CD4-positive, alpha-beta T cell (primary cell): Measurements from ENCODE around the gene NFKBIZ. TPM values are rescaled to one million over a fixed set of nuclear protein-coding genes. Genes with fewer than 3 reads are reported as not detected.

Experiments
- ATAC-seq: fragments of 200-7000 bp; cut with Tn5 transposase; one replicate; pipeline ENCODE4 v1.10.0; 2022; ENCODE audit warnings: mild to moderate bottlenecking; ENCODE audit not compliant: poor library complexity
- CTCF ChIA-PET: fragments of 350-600 bp; sonication (Branson Sonifier 250); formaldehyde crosslinking; loops from one replicate; lab custom pipeline; 2021; ENCODE audit warnings: antibody characterized with exemption, inconsistent platforms; lab: Charles Lee
- POLR2A ChIA-PET: fragments of 350-600 bp; sonication (Branson Sonifier 250); formaldehyde crosslinking; loops from one replicate; lab custom pipeline; 2021; ENCODE audit warnings: antibody characterized with exemption, inconsistent platforms; lab: Charles Lee
- DNase-seq, 14 experiments: peaks; one replicate each; pipeline ENCODE4 v3.0.0-alpha.2; 2013 to 2020; ENCODE audit warnings: mixed read lengths in 2 of 14
- H3K27ac ChIP-seq, 2 donors: one replicate each; pipeline versions ENCODE4 v1.5.1 to v1.7.0; 2013; ENCODE audit warnings: low read length in 2 of 2, low read depth in 1 of 2, mild to moderate bottlenecking in 1 of 2
- H3K27me3 ChIP-seq, 2 experiments: 1 replicate in 1 of 2; 2 replicates in 1 of 2; pipeline versions ENCODE4 v1.6.1 to v1.7.0; 2013; ENCODE audit warnings: low read length in 2 of 2, control low read depth in 1 of 2, mild to moderate bottlenecking in 1 of 2, moderate library complexity in 1 of 2; ENCODE audit not compliant: insufficient read depth in 2 of 2, control insufficient read depth in 1 of 2
- H3K36me3 ChIP-seq: one replicate; pipeline ENCODE4 v1.6.1; 2013; ENCODE audit warnings: low read length, control low read depth; ENCODE audit not compliant: insufficient read depth
- H3K4me1 ChIP-seq: one replicate; pipeline ENCODE4 v1.6.1; 2013; ENCODE audit warnings: low read length, control low read depth; ENCODE audit not compliant: insufficient read depth
- H3K4me3 ChIP-seq: one replicate; pipeline ENCODE4 v1.5.1; 2013; ENCODE audit warnings: mild to moderate bottlenecking, low read length, moderate library complexity
- H3K9me3 ChIP-seq, 2 experiments: 1 replicate in 1 of 2; 2 replicates in 1 of 2; pipeline versions ENCODE4 v1.6.1 to v1.7.0; 2013; ENCODE audit warnings: low read length in 2 of 2, mild to moderate bottlenecking in 2 of 2, control low read depth in 1 of 2, moderate library complexity in 1 of 2; ENCODE audit not compliant: control insufficient read depth in 1 of 2, insufficient read depth in 1 of 2
- H3K27ac Mint-ChIP-seq: one replicate; pipeline ENCODE4 v1.8.0; 2020; ENCODE audit warnings: mixed read lengths
- H3K27me3 Mint-ChIP-seq: one replicate; pipeline ENCODE4 v1.8.0; 2021; ENCODE audit warnings: mixed read lengths
- H3K36me3 Mint-ChIP-seq: one replicate; pipeline ENCODE4 v1.8.0; 2021; ENCODE audit warnings: low read depth, mixed read lengths
- H3K4me1 Mint-ChIP-seq: one replicate; pipeline ENCODE4 v1.8.0; 2021; ENCODE audit warnings: low read depth, mixed read lengths
- H3K4me3 Mint-ChIP-seq: one replicate; pipeline ENCODE4 v1.8.0; 2020; ENCODE audit warnings: mild to moderate bottlenecking, mixed read lengths
- H3K9me3 Mint-ChIP-seq: one replicate; pipeline ENCODE4 v1.8.0; 2020; ENCODE audit warnings: mixed read lengths
- intact Hi-C, 2 experiments: fragments of 100-400 bp; cut with DNase I in 1 of 2; cut with micrococcal nuclease in 1 of 2; formaldehyde crosslinking; loops; one replicate each; pipeline versions ENCODE4 v1.15.1 to v1.9.0; 2023 to 2025; cut with DNase I, micrococcal nuclease
- total RNA-seq, 174 experiments: library from RNA in 2 of 174; stranded (reverse) in 2 of 174; gene quantifications; one replicate each; pipeline ENCODE4 v1.2.3 and lab custom pipeline; 2021 to 2026
- TF ChIP-seq, protein P1 (sequence below): fragments of 200-600 bp; IDR thresholded peaks from one replicate; pipeline ENCODE4 v1.8.0; 2022; ENCODE audit warnings: antibody characterized with exemption, mild to moderate bottlenecking

Gene NFKBIZ
- total RNA-seq, 2 experiments from 2014 or later, result 438 to 451 TPM

DNA sequence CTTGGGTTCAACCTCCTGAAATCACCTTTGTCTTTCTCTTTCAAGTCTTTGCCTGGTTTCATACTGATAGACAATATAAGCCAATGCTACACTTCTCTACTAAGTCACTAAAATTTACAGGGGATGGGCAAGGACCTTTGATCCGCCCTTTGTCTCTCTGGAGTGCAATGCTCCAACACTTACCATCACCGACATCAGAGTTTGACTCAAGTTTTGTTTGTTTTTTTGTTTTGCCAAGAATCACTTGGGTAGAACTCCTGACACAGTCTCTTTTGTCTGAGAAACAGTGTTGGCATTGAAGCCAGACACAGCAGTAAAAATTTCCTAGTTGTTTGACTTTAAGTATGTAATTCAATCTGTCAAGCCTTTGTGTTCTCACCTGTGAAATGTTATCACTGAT is 29.3 kb downstream of the NFKBIZ start:
- Mint-ChIP-seq H3K27me3 (no peaks in the 10 kb centered on the region), H3K36me3 (no peaks in the 10 kb centered on the region), H3K4me1 (no peaks in the 10 kb centered on the region), H3K27ac (no peak overlapping the region), H3K9me3 (no peaks in the 10 kb centered on the region), H3K4me3 (no peak overlapping the region)
- no peaks in the 10 kb centered on the region for H3K36me3 ChIP-seq
- no peaks in the 10 kb centered on the region for H3K27me3 ChIP-seq
- POLR2A ChIA-PET, result no interaction called here
- CTCF ChIA-PET, result no interaction called here
- ATAC-seq, result no peak
- DNase-seq, result no peak
- no peaks in the 10 kb centered on the region for H3K4me1 ChIP-seq
- intact Hi-C loops, result no loop called here
- TF ChIP-seq, protein P1, sequence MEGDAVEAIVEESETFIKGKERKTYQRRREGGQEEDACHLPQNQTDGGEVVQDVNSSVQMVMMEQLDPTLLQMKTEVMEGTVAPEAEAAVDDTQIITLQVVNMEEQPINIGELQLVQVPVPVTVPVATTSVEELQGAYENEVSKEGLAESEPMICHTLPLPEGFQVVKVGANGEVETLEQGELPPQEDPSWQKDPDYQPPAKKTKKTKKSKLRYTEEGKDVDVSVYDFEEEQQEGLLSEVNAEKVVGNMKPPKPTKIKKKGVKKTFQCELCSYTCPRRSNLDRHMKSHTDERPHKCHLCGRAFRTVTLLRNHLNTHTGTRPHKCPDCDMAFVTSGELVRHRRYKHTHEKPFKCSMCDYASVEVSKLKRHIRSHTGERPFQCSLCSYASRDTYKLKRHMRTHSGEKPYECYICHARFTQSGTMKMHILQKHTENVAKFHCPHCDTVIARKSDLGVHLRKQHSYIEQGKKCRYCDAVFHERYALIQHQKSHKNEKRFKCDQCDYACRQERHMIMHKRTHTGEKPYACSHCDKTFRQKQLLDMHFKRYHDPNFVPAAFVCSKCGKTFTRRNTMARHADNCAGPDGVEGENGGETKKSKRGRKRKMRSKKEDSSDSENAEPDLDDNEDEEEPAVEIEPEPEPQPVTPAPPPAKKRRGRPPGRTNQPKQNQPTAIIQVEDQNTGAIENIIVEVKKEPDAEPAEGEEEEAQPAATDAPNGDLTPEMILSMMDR, result no peak
- peaks cover 0 to 4% of the 10 kb centered on the region in 2 experiments for H3K9me3 ChIP-seq
- no peak overlapping the region for H3K27ac ChIP-seq
- no peak overlapping the region for H3K4me3 ChIP-seq

DNA sequence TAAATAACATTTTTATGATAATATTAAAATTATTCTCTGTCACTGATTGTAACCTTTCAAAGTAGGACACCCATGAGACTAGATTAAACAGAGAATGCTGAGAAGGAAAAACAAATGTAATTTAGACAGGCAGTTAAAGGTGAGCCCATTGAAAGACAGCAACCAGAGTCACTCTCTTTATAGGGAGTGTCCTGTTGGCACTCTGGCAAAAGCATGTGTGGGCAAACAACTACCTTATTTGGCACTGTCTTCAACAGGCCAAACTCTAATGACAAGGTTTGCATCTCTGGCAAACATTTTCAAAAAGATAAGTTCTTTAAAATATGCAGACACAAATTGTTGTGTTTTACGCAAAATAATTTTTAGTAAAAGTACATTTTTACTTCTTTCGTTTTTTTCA is 29.8 kb downstream of the NFKBIZ start:
- H3K9me3 ChIP-seq, result peaks cover 0 to 4% of the 10 kb centered on the region in 2 experiments
- H3K27ac ChIP-seq, result no peak overlapping the region
- intact Hi-C loops, result no loop called here
- POLR2A ChIA-PET, result no interaction called here
- no peaks in the 10 kb centered on the region for H3K36me3 ChIP-seq
- H3K27me3 ChIP-seq, result no peaks in the 10 kb centered on the region
- Mint-ChIP-seq H3K4me1 (no peaks in the 10 kb centered on the region), H3K9me3 (no peaks in the 10 kb centered on the region), H3K27ac (no peak overlapping the region), H3K27me3 (no peaks in the 10 kb centered on the region), H3K36me3 (no peaks in the 10 kb centered on the region), H3K4me3 (no peak overlapping the region)
- DNase-seq (no peak), ATAC-seq (no peak)
- CTCF ChIA-PET, result no interaction called here
- TF ChIP-seq, protein P1, result no peak
- no peak overlapping the region for H3K4me3 ChIP-seq
- no peaks in the 10 kb centered on the region for H3K4me1 ChIP-seq

DNA sequence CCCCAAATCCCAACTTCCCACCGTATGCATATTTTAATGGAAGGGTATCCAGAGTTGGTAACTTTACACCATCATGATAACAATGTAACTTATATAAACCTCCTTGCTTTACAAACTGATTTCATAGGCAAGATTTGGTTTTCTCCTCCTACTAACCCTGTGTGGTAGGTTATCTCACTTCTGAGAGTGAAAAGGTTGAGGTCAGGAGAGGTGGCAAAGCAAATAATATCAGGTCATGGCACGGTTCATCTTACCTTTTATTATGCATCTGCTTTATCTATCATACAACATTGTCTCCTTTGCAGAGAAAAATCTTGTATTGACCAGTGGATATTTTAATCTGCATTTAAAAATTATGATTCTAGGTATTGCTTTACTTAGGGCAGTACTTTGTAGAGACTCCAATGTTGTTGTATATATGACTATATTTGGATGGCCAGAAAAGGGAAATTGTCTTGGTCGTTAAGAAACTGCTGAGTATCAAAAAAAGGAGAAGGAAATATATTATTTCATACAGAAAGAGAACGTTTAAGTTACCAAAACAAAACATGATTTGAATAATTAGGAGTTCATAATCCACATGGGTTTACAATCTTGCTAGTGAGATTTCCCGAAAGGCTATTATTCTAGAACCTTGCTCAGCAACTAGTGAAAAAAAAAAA is 30.4 kb downstream of the NFKBIZ start:
- H3K4me1 ChIP-seq, result no peaks in the 10 kb centered on the region
- ATAC-seq, result no peak
- POLR2A ChIA-PET, result no interaction called here
- H3K36me3 ChIP-seq, result no peaks in the 10 kb centered on the region
- no peaks in the 10 kb centered on the region for H3K4me1 Mint-ChIP-seq
- no peak overlapping the region for H3K27ac ChIP-seq
- no peaks in the 10 kb centered on the region for H3K9me3 Mint-ChIP-seq
- H3K4me3 Mint-ChIP-seq, result no peak overlapping the region
- H3K27me3 Mint-ChIP-seq, result no peaks in the 10 kb centered on the region
- H3K4me3 ChIP-seq, result no peak overlapping the region
- CTCF ChIA-PET, result no interaction called here
- H3K27me3 ChIP-seq, result no peaks in the 10 kb centered on the region
- intact Hi-C loops, result no loop called here
- DNase-seq, result no peak
- TF ChIP-seq, protein P1, result no peak
- peaks cover 0 to 4% of the 10 kb centered on the region in 2 experiments for H3K9me3 ChIP-seq
- no peak overlapping the region for H3K27ac Mint-ChIP-seq
- H3K36me3 Mint-ChIP-seq, result no peaks in the 10 kb centered on the region
